K562 (cell line): Measurements from ENCODE around the gene CCR5AS.
A peak's percentile ranks its signal among the peaks of the same experiment; 100 is the strongest.

Experiments
- CBFB ChIP-seq: sonication (generic); formaldehyde crosslinking; IDR thresholded peaks from 2 replicates; pipeline ENCODE4 v1.4.0; 2020; ENCODE audit warnings: mild to moderate bottlenecking, missing genetic modification reagents
- E2F5 ChIP-seq: sonication (generic); formaldehyde crosslinking; IDR thresholded peaks from 2 replicates; pipeline ENCODE4 v1.8.0; 2022; ENCODE audit warnings: mild to moderate bottlenecking, missing genetic modification reagents
- ELF2 ChIP-seq: fragments of 250-450 bp; sonication (Bioruptor Pico); IDR thresholded peaks from 2 replicates; pipeline ENCODE4 v1.5.0; 2021; ENCODE audit warnings: mild to moderate bottlenecking
- HMBOX1 ChIP-seq: sonication (generic); IDR thresholded peaks from 2 replicates; pipeline ENCODE4 v1.6.1; 2016
- JUN ChIP-seq, 2 experiments: sonication (generic) in 1 of 2; formaldehyde crosslinking in 1 of 2; IDR thresholded peaks; 2 replicates each; pipeline versions ENCODE4 v1.6.1 to v1.8.0; 2012 to 2022; ENCODE audit warnings: borderline replicate concordance in 2 of 2, mild to moderate bottlenecking in 2 of 2, improper control_type of control experiment in 1 of 2, low read depth in 1 of 2, low read length in 1 of 2, missing genetic modification reagents in 1 of 2
- JUND ChIP-seq, 2 experiments: IDR thresholded peaks; 2 replicates in 1 of 2; 3 replicates in 1 of 2; pipeline ENCODE4 v1.6.1; 2011; ENCODE audit warnings: borderline replicate concordance in 2 of 2, low read depth in 2 of 2, low read length in 2 of 2, improper control_type of control experiment in 1 of 2, missing biosample characterization in 1 of 2, missing genetic modification characterization in 1 of 2, missing genetic modification reagents in 1 of 2
- L3MBTL2 ChIP-seq: fragments of 450-650 bp; IDR thresholded peaks from 2 replicates; pipeline ENCODE4 v1.6.1; 2016; ENCODE audit warnings: mild to moderate bottlenecking, moderate library complexity
- MTA2 ChIP-seq: fragments of 450-650 bp; IDR thresholded peaks from 2 replicates; pipeline ENCODE4 v1.6.1; 2016; ENCODE audit warnings: low read depth
- NR2C2 ChIP-seq, 2 experiments: fragments of 200-800 bp in 1 of 2; sonication (Bioruptor generic) in 1 of 2; sonication (generic) in 1 of 2; formaldehyde crosslinking in 1 of 2; IDR thresholded peaks; 2 replicates each; pipeline versions ENCODE4 v1.6.1 to v1.8.0; 2016 to 2022; ENCODE audit warnings: mild to moderate bottlenecking in 1 of 2, missing compliant biosample characterization in 1 of 2, missing genetic modification characterization in 1 of 2, missing genetic modification reagents in 1 of 2
- PKNOX1 ChIP-seq: fragments of 450-650 bp; IDR thresholded peaks from 2 replicates; pipeline ENCODE4 v1.6.1; 2016
- RAD21 ChIP-seq, 2 experiments: fragments of 250-450 bp in 1 of 2; fragments of 450-650 bp in 1 of 2; sonication (Bioruptor Pico) in 1 of 2; formaldehyde crosslinking in 1 of 2; IDR thresholded peaks in 1 of 2; conservative IDR thresholded peaks in 1 of 2; 2 replicates each; pipeline versions ENCODE4 v1.4.0 to v1.8.0; 2020 to 2022; ENCODE audit warnings: mild to moderate bottlenecking in 2 of 2, moderate library complexity in 1 of 2
- TARDBP ChIP-seq: fragments of 450-650 bp; IDR thresholded peaks from 2 replicates; pipeline ENCODE4 v1.6.1; 2016
- ZBTB1 ChIP-seq: sonication (generic); formaldehyde crosslinking; IDR thresholded peaks from 2 replicates; pipeline ENCODE4 v1.8.1; 2023; ENCODE audit warnings: missing genetic modification reagents, low read depth, mild to moderate bottlenecking, borderline replicate concordance
- ZKSCAN8 ChIP-seq: fragments of 200-800 bp; sonication (Bioruptor generic); IDR thresholded peaks from 2 replicates; pipeline ENCODE4 v1.6.1; 2016; ENCODE audit warnings: missing genetic modification characterization, missing compliant biosample characterization
- ZNF318 ChIP-seq, 2 experiments: fragments of 450-650 bp; IDR thresholded peaks; 2 replicates each; pipeline ENCODE4 v1.6.1; 2016; ENCODE audit warnings: mild to moderate bottlenecking in 2 of 2, borderline replicate concordance in 1 of 2, low read depth in 1 of 2, moderate library complexity in 1 of 2
- ZNF75A ChIP-seq: fragments of 450-650 bp; formaldehyde crosslinking; IDR thresholded peaks from 2 replicates; pipeline ENCODE4 v1.4.0; 2020; ENCODE audit warnings: mild to moderate bottlenecking

The CCR5AS gene

GRCh38 chr3:46386205-46386604, 20.7 kb downstream of the CCR5AS start (continued):
- TF ChIP-seq JUN (IDR thresholded peaks at IDR 0.05; ENCODE audit: borderline replicate concordance, low read depth, low read length), result peak; percentile 60; the same call in 1 of the 2 replicates
- TF ChIP-seq JUN (CRISPR knock-in tag; IDR thresholded peaks at IDR 0.05; ENCODE audit: borderline replicate concordance), result no peak
- TF ChIP-seq ZNF318 (IDR thresholded peaks at IDR 0.05; ENCODE audit: borderline replicate concordance in 1 of 2, low read depth in 1 of 2), result 0 out of 4 replicates have a peak, but pooled peaks of 1 of the 2 experiments have one; percentile 16
- no peak for TF ChIP-seq TARDBP
- TF ChIP-seq ZNF75A (CRISPR knock-in tag), result no peak
- TF ChIP-seq L3MBTL2, result peak; percentile 44; the same call in 1 of the 2 replicates
- no peak for TF ChIP-seq MTA2
- TF ChIP-seq PKNOX1, result peak; percentile 82
- TF ChIP-seq ELF2 (CRISPR knock-in tag), result no peak
- no peak for TF ChIP-seq ZBTB1
- no peak for TF ChIP-seq NR2C2 (CRISPR knock-in tag; IDR thresholded peaks at IDR 0.05)
- peak; percentile 55; the same call in 1 of the 2 replicates for TF ChIP-seq NR2C2 (tag; IDR thresholded peaks at IDR 0.05)
- no peak for TF ChIP-seq ZKSCAN8 (CRISPR knock-in tag)
- no peak for TF ChIP-seq CBFB (CRISPR knock-in tag)
- TF ChIP-seq HMBOX1, result peak; percentile 52; the same call in 1 of the 2 replicates
- TF ChIP-seq JUND (IDR thresholded peaks at IDR 0.05; ENCODE audit: borderline replicate concordance, low read depth, low read length), result peak; percentile 83
- TF ChIP-seq JUND (tag; IDR thresholded peaks at IDR 0.05; ENCODE audit: borderline replicate concordance, low read depth, low read length), result peak; percentile 81; the same call in 1 of the 3 replicates
- no peak for TF ChIP-seq RAD21 (CRISPR knock-in tag; conservative IDR thresholded peaks at IDR 0.05 in 1 of 2, IDR thresholded peaks at IDR 0.05 in 1 of 2)
- no peak for TF ChIP-seq E2F5 (CRISPR knock-in tag)
